Renal pelvis (tissue), 4 donors: ENCODE results near the gene ACE. TPM values are rescaled to one million over a fixed set of nuclear protein-coding genes. Genes with fewer than 3 reads are reported as not detected.

Experiments used
- DNase-seq: peaks from one replicate; pipeline ENCODE4 v3.0.0-alpha.2; 2013
- polyA plus RNA-seq, 3 donors: library from polyadenylated mRNA; unstranded; fragments of 120-200 nt; gene quantifications; one replicate each; pipeline ENCODE4 v1.2.1, GENCODE V29; 2013; ENCODE audit not compliant: insufficient read length in 3 of 3

The ACE gene
- polyA plus RNA-seq, 3 donors = 11.7 to 23.6 (median 20.1) TPM

DNA sequence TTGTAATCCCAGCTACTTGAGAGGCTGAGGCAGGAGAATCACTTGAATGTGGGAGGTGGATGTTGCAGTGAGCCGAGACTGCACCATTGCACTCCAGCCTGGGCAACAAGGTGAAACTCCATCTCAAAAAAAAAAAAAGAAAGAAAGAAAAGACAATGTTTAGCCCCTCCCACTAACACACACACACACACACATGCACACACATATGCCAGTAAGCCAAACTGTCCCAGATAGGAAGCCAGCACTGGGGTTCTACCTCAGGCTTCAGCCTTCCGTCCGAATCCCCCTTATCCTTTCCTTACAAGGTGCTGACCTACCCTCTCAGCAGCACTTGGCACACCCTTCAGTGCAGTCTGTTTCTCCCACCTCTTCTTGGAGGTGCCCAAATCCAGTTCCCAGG, 37.6 kb downstream of the ACE start:
- no peak for DNase-seq

DNA sequence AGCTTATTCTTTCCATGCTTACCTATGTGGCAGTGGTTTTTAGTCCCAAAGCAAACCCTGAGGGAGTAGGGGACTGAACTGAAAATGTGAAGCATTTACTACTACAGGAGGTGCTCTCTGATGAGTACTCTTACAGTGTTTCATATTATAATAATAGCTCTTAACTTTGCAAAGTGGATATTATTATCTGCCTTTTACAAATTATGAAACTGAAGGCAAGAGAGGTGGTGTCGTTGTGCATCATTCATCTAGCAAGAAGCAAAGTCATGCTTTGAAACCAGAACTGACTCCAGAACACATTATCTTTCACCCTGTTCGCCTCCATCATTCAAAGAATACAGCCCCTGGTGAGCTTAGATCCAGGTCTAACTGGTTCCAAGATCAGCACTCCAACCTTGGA, 38.1 kb downstream of the ACE start:
- DNase-seq = no peak

DNA sequence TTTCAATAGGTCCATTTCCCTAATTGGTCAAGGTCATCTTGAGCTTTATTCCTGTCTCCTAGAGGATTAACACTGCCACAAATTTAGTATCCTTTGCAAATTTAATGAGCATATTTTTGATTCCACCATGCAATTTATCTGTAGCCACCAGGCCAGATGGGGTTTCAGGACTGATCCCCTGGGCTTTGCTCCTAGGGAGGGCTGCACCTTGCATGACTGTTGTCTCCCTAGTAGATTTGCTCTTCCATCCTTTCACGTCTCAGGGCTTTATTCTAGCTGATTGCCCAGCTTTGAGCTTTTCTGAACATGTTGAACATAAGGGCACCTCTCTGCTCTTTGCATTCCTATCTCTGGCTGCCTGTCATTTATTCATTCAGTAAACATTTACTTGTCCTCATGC, 38.6 kb downstream of the ACE start:
- no peak for DNase-seq

DNA sequence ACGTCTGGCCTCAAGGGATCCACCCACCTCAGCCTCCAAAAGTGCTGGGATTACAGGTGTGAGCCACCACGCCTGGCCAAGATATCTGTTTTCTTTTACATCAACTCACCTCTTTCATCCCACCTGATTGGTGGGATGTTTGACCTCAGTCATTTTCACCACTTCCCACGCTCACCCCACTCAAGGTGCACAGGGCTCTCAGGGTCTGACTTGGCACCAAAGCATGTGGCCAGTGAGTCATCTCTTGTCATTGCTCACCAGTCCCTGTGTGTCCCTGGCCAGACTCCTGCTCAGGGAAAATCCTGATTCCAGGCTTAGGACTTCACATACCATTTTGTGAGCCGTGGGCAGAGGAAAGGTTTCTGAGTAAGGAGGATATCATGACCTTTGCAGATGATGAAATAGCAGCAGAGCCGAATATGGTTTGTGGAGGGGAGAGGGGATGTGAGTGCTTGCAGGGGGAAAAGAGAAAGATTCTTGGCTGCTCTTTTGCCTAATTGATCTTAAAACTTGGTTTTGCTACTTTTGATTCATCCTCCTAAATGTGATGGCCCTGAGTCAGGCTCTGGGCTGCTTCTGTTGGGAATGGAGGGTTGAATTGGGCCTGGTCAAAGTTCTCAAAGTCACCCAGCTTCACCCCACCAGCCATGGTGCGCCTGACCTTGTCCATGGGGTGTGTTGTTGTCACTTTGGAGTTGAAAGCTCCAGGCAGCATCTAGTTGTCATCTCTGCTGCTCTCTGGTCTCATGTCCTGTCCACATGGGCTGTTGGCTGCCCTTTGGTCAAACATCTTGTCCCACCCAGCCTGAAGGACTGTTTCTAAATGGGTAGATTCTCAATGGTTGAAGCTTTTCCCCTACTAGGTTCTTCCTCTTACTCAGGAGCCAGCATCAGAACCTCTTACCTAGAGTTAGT, 40.3 kb downstream of the ACE start:
- no peak for DNase-seq

DNA sequence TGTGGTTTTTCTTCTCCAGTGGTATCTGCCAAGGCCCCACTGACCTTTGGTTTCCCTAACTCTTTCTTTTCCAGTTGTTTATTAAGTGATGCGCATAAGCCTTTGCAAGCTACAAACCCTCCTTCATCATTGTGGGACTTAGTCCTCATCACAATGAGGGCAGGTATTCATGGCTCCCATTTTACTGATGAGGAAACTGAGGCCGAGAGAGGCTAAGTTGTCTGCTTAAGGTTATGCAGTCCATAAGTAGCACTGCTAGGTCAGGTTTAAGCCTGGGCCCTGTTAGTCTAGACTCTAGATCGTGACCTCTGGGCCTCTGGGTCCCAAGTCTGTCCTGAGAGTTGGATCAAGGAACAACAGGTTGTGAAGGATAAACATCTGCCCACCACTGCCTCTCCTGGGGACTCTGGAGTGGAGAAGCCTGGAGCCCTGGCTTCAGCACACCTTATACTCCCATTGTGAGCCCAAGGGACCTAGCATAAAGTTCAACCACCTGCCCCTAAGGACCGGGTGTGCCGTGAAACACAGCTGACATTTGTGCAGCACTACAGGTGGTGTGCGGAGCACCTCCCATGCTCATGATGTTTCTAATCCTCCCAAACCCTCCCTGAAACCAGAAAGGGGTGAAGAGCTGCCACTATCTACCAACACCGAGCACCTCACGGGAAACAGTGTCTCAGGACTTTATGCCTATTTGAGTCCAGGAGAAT, 41.1 kb downstream of the ACE start:
- no peak for DNase-seq

DNA sequence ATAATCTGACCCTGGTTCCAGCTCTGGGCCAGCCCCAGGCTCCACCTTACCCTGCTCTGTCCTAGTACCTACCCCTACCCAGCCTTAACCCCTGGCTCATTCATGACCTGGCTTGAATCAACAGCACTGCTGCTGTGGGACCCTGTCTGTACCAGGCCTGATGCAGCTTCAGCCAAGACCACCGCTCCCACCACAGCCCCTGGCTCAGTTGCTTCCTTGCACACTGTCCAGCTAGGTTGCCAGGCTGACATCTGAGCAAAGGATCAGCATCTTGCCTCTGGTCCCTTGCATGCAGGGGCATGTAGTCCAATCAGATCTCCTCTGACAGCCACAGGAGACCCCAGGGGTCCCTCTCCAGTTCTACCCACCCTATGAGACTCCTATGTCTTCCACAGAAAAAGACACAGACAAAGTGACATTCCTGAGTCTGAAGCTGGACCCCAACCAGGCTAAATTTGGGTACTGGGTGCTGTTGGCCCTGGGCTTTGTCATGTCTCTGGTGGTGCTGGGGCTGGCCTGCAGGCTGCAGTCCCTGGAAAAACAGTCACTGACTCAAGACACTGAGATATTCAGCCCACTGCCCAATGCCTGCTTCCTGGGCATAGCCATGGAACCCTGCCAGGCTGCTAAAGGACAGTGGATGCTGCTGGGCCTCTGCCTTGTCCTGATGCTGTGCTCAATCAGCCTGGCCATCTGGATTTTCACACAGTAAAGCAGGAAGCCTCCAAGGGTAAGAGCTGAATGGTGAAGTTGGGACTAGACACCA, 42.4 kb downstream of the ACE start:
- DNase-seq = no peak

DNA sequence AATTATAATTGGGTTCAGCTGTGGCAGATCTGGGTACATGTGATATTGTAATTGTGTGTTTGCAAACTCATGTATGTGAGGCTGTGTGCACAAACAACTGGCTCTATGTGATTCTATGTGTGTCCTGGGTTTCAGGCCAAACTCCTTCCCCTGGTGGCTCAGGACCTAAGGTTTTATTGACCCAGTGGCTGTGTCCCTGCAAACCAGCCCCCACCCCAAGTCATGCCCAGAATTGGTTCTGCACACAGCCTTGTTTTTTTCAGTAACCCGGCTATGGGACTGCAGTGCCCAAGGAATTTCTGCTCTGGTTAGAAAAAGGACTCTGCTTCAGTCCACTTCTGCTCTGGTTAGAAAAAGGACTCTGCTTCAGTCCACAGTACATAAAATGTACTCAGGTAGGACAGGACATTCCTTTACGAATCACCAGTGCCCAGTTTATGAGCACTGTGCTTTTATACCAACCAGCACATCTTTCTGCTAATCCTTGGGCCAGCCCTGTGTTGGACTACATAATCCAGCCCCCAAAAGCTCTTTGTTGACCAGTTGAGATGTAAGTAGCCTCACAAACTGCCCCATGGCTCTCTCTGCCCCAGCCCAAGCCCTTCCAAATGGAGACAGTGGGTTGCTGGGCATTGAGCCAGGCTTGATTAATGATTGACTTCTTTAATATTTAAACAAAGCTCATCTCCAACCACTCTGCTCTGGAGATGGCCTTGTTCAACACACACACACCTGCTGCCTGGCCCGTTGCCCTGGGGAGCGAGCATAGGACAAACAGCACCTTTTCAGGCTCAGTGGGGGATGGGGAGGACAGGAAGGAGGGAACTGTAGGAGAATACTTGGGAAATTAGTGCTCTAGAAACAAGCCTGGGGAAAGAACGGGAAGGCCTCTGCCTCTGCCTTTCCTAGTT, 43.4 kb downstream of the ACE start:
- peak; percentile 49 for DNase-seq

DNA sequence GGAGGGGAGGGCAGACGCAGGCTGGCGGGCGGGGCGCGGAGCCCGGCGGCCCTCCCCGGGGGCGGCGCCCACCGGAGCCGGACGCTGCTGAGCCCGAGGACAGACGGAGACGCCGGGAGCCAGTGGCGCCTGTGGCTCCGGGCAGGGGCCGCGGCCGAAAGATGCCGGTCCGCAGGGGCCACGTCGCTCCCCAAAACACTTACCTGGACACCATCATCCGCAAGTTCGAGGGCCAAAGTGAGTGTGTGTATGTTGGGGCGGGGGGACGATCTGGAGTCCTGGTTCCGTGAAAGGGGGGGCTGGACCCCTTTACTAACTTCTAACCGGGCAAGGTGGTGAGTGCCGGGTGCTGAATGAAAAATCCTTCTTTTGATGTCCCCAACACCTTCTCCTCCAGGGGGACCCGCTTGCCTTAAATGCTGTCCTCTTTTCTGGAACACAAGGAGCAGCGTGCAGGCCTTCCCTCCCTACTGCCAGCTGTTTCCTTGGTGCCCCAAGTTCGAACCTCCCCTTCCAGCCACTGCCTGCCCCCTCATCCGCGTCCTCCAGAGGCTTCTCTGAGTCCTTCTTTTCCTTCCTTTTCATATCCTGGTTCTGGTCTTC, 46.5 kb downstream of the ACE start, which contains the start of gene KCNH6:
Gene KCNH6, plus strand, starts transcription at position 106 of the 603 bp plus-strand sequence. Its CDS starts 56 bp downstream, at position 162.
- DNase-seq = no peak

DNA sequence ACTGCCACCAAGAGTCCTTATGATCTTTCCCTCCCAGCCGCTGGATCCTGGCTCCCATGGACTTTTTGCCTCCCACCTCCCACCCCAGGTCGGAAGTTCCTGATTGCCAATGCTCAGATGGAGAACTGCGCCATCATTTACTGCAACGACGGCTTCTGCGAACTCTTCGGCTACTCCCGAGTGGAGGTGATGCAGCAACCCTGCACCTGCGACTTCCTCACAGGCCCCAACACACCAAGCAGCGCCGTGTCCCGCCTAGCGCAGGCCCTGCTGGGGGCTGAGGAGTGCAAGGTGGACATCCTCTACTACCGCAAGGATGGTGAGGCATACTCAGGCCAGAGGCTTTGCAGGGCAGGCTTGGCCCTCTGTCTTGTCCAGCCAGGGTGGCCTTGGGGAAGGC, 47.2 kb downstream of the ACE start:
- DNase-seq = no peak

DNA sequence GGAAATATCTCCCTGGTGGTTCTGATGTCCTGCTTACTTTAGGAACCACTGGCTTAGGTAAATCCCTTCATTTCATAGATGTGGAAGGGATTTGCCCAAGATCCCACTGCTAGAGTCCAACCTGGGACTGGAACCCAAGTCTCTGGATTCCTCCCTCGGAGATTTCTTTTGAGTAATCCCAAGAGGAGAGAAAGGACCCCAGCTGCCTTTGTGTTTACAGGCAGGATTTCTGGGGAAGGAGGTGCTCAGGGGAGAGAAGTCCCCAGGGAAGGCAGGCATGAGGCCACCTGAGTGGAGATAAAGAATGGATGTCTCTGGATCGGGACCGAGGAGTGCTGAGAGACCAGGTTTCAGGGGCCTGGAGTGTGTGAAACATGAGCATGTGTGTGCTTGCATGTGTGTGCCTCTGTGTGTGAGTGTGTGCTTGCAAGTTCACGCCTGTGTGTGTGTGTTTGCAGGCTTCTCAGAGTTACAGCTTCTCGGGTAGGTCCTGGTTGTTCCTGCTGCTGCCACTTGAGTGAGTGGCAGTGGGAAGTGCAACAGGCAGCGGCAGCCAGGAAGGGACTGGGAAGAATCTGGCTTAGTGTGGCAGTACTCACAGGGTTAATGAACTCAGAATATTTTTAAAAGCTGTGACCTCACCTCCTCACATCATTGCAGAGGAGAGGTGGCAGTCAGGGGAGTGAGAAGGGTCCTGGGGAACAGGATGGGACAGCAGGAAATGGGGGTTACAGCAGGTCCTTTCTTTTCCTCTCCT, 48.5 kb downstream of the ACE start:
- no peak for DNase-seq

DNA sequence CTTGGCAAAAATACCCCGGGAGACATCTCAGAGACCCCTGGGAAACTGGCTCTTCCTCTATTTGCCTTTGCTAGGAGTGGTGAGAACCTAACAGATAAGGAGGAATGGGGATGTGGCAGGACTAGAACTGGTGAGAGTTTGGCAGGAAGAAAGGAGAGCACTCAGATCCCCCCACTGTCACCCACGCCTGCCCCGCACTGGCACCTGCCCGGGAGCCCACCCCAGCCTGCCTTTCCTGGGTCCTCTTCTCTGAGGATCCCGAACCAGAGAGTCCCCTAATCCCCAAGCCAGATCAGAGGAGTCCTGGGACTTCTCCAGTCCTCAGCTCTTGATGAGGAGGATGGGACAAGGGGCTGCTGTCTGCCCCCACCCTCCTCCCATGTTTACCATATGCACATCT, 50.0 kb downstream of the ACE start:
- no peak for DNase-seq

DNA sequence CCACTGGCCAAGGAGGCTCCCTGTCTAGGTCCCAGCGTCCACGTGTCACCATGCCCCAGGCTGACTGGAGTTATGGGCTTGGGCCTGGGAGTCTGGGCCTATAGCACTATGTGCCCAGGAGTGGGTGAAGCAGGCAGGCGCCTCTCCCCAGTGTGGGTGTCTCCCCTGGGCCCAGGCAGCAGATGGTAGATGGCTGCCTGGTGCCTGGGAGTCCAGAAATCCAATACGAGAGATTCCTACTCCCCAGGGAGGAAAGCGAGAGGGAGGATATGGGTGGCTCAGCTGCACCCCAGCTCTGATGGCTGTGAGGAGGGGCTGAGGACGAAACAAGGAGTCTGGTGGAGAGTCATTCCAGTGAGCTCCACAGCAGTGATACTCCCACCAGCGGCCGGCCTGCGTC, 51.3 kb downstream of the ACE start:
- no peak for DNase-seq

DNA sequence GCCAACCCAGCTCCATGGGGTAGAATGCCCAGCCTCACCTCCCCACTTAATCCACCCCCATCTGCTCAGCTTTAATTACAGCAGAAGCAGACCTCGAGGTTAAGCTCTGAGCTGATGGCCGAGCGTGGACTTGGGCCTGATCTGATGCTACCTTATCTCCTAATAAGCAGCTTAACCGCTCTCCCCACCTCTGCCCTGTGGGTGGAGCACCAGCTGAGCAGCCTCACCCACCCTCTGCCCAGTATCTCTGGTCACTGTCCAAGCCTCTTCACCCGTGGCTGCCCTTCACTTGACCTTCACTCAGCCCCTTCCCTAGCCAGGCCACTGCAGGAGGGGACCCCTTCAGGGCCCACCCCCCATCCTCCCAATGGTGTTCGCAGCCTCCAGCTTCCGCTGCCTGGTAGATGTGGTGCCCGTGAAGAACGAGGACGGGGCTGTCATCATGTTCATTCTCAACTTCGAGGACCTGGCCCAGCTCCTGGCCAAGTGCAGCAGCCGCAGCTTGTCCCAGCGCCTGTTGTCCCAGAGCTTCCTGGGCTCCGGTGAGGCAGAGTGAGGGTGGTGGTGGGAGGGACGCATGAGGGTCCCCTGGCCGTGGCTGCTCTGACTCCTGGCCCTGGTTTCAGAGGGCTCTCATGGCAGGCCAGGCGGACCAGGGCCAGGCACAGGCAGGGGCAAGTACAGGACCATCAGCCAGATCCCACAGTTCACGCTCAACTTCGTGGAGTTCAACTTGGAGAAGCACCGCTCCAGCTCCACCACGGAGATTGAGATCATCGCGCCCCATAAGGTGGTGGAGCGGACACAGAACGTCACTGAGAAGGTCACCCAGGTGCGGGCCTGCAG, 53.1 kb downstream of the ACE start:
- no peak for DNase-seq

DNA sequence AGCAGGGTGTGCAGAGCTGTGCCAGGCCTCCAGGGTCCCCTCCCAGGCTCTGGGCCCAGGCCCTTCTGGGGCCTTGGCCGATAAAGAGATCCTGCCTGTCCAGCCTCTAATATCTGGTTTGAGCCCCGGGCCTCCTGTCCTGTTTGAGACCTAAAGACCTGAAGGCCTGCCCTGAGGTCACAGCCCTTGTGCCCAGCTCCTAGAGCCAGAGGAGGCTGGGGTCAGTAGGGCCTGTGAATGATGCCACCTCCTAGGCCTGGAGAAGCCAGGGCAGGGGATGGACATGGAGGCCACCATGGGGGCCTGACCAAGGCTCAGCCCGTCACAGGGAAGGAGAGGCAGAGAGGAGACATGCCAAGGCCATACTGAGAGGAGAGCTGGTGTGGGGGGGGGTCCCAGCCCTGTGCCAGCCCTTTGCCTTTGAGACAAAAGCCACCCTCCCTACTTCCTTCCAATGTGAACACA, 53.7 kb downstream of the ACE start:
- DNase-seq = no peak

DNA sequence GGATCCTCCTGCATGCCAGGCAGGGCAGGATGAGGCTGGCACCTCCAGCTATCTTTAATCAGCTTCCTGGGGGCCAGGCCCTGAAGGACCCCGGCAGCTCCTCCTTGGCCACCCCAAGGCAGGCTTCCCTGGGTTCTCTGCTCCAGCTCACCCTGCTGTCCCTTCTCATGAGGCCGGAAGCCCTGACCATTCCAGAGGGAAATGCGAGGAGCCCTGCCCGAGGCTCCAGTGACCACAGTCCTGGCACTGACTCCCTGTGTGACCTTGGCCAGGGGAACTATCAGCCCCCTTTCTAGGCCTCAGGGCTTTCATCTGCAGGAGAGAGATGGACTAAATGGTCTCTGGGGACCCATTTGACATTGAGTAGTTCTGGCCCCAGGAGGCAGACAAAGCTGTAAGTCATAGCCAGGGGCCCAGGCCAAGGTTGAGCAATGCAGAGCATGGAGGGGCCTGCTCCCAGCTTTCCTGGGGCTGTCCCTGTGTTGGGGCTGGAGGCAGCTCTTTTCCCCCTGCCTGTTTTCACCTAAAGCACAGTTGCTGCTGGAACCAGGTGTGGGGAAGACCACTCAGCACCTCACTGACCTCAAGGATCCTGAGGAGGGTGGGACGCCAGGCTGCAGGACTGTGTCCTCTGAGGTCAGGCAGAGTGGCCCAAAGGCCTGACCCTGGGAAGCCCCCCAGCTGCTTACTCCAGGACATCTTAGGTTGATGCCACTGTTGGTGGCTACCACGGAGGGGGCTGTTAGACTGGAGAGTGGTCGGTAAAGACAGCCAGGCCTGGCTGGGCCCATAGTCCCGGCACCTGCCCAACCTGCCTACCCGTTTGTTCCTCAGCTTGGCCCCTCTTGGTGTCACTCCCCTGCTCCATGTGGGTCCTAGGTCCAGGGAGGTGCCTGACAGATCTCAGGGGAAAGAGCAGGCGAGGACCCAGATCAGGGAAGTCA, 54.4 kb downstream of the ACE start:
- no peak for DNase-seq

DNA sequence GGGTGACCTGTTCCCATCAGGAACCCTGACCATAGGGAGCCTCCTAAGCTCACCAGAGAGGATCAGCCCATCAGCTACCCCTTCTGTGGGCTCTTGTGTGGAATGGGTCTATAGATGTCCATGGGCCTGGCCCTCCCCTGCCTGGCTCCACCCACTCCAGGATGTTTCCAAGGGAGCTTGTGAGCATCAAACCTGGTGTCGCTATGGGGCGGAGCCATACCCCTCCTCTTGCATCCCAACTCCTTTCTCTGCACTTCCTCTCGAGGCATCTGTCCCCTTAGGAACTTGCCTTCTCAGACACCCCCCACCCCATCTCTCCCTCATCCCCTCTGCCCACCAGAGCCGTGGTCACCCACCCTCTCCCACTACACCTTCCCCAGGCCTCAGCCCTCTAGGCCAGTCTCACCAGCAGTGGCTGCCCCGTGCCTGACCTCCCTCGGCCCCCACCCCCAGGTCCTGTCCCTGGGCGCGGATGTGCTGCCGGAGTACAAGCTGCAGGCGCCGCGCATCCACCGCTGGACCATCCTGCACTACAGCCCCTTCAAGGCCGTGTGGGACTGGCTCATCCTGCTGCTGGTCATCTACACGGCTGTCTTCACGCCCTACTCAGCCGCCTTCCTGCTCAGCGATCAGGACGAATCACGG, 56.7 kb downstream of the ACE start:
- DNase-seq = no peak

DNA sequence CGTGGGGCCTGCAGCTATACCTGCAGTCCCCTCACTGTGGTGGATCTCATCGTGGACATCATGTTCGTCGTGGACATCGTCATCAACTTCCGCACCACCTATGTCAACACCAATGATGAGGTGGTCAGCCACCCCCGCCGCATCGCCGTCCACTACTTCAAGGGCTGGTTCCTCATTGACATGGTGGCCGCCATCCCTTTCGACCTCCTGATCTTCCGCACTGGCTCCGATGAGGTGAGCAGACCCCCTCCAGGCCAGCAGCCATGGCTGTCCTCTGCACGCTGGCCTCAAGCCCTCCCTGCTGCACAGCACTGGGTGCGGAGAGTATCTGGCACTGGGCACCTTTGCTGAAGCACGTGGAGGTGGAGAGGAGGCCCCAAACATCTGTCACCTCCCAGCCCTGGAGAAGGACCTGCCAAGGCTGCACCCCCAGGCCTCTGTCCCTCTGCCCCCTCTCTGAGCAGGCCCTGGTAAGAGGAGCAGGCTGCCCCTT, 57.3 kb downstream of the ACE start:
- DNase-seq = no peak
